ENCODE data around the gene BLOC1S5. TPM values are rescaled to one million over a fixed set of nuclear protein-coding genes. Genes with fewer than 3 reads are reported as not detected.
"Not testable (repeated sequence)": the region's sequence is repeated elsewhere in the genome, so short reads cannot be mapped to it uniquely, and the experiment has no call there.

BLOC1S5 gene
- total and polyA plus RNA-seq, 5 donors from 2014 or later = 11.3 to 31.9 (median 28.2) TPM

DNA sequence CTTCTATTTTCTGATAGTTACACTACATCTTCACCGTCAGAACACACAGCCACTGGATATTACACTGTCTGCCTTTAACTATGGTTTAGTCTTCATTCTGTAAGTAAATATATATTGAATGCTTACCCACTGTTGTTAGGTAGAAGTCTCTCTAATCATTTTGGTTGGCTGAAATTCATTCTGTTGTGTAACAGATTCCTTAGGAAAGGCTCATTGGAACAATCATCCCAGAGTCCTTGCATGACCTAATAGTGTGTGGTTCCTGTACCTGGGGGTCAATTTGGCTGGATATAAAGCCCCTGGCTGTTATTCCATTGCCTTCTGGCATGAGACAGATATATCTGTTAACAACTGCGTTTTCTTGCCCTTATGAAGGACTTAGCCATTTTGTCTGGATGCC is 9.9 kb downstream of the BLOC1S5 start:
- Mint-ChIP-seq H3K27me3 (no peaks in the 10 kb centered on the region), H3K27ac (no peak overlapping the region), H3K4me3 (no peak overlapping the region), H3K36me3 (peaks cover 25% of the 10 kb centered on the region), H3K4me1 (peaks cover 0 to 13% (median 10%) of the 10 kb centered on the region in 4 donors), H3K9me3 (no peaks in the 10 kb centered on the region)
- no peak overlapping the region for H3K27ac ChIP-seq (ENCODE audit: insufficient read depth, low read length, poor library complexity, severe bottlenecking)
- peaks cover 31% of the 10 kb centered on the region for H3K36me3 ChIP-seq (ENCODE audit: control insufficient read depth, insufficient read depth, low read length)
- ATAC-seq (ENCODE audit: low read depth in 2 of 2) (no peak), DNase-seq (no peak)
- H3K9me3 ChIP-seq (ENCODE audit: control insufficient read depth in 2 of 2, low read length in 2 of 2) = no peaks in the 10 kb centered on the region
- no peak overlapping the region for H3K4me3 ChIP-seq (ENCODE audit: low read depth, low read length)
- H3K4me1 ChIP-seq (ENCODE audit: control insufficient read depth, insufficient read depth, low read length, poor library complexity, severe bottlenecking) = no peaks in the 10 kb centered on the region
- no peaks in the 10 kb centered on the region for H3K27me3 ChIP-seq (ENCODE audit: control insufficient read depth, insufficient read depth, low read length)

DNA sequence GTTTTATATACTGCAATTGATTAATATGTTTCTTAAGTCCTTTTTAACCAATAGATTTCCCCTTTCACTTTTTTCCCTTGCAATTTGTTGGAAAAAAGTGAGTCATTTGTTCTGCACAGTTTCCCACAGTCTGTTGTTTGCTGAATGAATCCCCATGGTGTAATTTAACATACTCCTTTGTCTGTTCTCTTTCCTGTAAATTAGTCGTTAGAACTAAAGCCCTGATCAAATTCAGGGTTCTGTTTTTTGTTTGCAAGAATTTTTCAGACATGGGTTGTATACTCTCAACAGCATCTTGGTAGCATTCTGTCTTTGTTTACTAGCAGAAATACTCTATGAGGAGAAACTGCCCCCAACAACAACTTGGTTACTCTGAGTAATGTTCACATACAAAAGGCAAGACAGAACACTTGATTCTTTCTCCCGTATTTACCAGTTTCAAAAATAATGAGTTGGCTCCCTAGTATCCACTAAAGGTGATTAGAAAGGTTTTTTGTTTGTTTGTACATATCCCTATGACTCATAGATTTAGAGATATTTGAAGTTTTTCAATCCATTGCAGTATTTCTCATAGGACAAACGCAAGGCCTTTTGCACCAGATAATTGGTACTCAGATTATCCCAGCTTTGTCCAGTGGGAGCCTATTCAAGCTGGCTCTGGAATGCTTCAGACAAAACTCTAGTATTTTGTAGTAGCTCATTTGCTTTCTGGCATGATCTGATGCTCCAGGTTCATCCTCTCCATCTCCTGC is 16.5 kb downstream of the BLOC1S5 start:
- Histone ChIP-seq H3K4me3 (ENCODE audit: low read depth, low read length) (no peak overlapping the region), H3K27me3 (ENCODE audit: control insufficient read depth, insufficient read depth, low read length) (no peaks in the 10 kb centered on the region), H3K36me3 (ENCODE audit: control insufficient read depth, insufficient read depth, low read length) (peaks cover 7% of the 10 kb centered on the region), H3K4me1 (ENCODE audit: control insufficient read depth, insufficient read depth, low read length, poor library complexity, severe bottlenecking) (no peaks in the 10 kb centered on the region), H3K27ac (ENCODE audit: insufficient read depth, low read length, poor library complexity, severe bottlenecking) (no peak overlapping the region), H3K9me3 (ENCODE audit: control insufficient read depth in 2 of 2, low read length in 2 of 2) (no peaks in the 10 kb centered on the region)
- ATAC-seq (ENCODE audit: low read depth in 2 of 2) = no peak
- Mint-ChIP-seq H3K4me3 (no peak overlapping the region), H3K9me3 (peaks cover 0 to 12% (median 4%) of the 10 kb centered on the region in 7 donors), H3K27me3 (no peaks in the 10 kb centered on the region), H3K4me1 (peaks cover 7 to 18% (median 12%) of the 10 kb centered on the region in 4 donors), H3K27ac (peak overlapping the region in 1 of 3 donors; percentile 59), H3K36me3 (peaks cover 49% of the 10 kb centered on the region)
- DNase-seq = no peak

DNA sequence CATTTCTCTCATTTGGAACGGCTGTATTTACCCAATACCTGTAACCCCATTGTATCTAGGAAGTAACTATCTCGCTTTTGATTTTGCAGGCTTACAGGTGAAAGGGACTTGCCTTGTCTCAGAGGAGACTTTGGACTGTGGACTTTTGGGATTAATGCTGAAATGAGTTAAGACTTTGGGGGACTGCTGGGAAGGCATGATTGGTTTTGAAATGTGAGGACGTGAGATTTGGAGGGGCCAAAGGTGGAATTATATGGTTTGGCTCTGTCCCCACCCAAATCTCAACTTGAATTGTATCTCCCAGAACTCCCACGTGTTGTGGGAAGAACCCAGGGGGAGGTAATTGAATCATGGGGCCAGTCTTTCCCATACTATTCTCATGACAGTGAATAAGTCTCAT is 18.4 kb downstream of the BLOC1S5 start:
- DNase-seq; H3K4me3 Mint-ChIP-seq; H3K27me3 Mint-ChIP-seq; ATAC-seq (ENCODE audit: low read depth in 2 of 2); H3K27me3 ChIP-seq (ENCODE audit: control insufficient read depth, insufficient read depth, low read length); H3K27ac ChIP-seq (ENCODE audit: insufficient read depth, low read length, poor library complexity, severe bottlenecking); H3K27ac Mint-ChIP-seq; H3K4me1 ChIP-seq (ENCODE audit: control insufficient read depth, insufficient read depth, low read length, poor library complexity, severe bottlenecking); H3K9me3 ChIP-seq (ENCODE audit: control insufficient read depth in 2 of 2, low read length in 2 of 2); H3K36me3 ChIP-seq (ENCODE audit: control insufficient read depth, insufficient read depth, low read length); H3K4me3 ChIP-seq (ENCODE audit: low read depth, low read length): not testable (repeated sequence)
- peaks cover 5 to 20% (median 12%) of the 10 kb centered on the region in 4 donors for H3K4me1 Mint-ChIP-seq
- H3K9me3 Mint-ChIP-seq = peaks cover 0 to 12% (median 4%) of the 10 kb centered on the region in 7 donors
- peaks cover 52% of the 10 kb centered on the region for H3K36me3 Mint-ChIP-seq

- H3K27ac Mint-ChIP-seq = peak overlapping the region in 2 of 3 donors; percentile 2 to 51
- H3K4me1 Mint-ChIP-seq = peaks cover 2 to 34% (median 17%) of the 10 kb centered on the region in 4 donors
- ATAC-seq (ENCODE audit: low read depth in 2 of 2) = no peak
Measured at GRCh38 chr6:8043221-8043620, 21.0 kb downstream of the BLOC1S5 start.

GRCh38 chr6:8041913-8042583 is 22.1 kb downstream of the BLOC1S5 start:
- ATAC-seq (ENCODE audit: low read depth in 2 of 2) = no peak
- no peak overlapping the region for H3K27ac ChIP-seq (ENCODE audit: insufficient read depth, low read length, poor library complexity, severe bottlenecking)
- H3K4me3 ChIP-seq (ENCODE audit: low read depth, low read length) = no peak overlapping the region
- H3K36me3 ChIP-seq (ENCODE audit: control insufficient read depth, insufficient read depth, low read length) = peaks cover 25% of the 10 kb centered on the region
- H3K27me3 ChIP-seq (ENCODE audit: control insufficient read depth, insufficient read depth, low read length) = no peaks in the 10 kb centered on the region
- no peak for DNase-seq
- peaks cover 62% of the 10 kb centered on the region for H3K36me3 Mint-ChIP-seq
- no peaks in the 10 kb centered on the region for H3K4me1 ChIP-seq (ENCODE audit: control insufficient read depth, insufficient read depth, low read length, poor library complexity, severe bottlenecking)
- H3K9me3 ChIP-seq (ENCODE audit: control insufficient read depth in 2 of 2, low read length in 2 of 2) = no peaks in the 10 kb centered on the region
- no peak overlapping the region for H3K4me3 Mint-ChIP-seq
- H3K4me1 Mint-ChIP-seq = peaks cover 13 to 33% (median 25%) of the 10 kb centered on the region in 4 donors
- peaks cover 1 to 12% (median 8%) of the 10 kb centered on the region in 7 donors for H3K9me3 Mint-ChIP-seq
- no peaks in the 10 kb centered on the region for H3K27me3 Mint-ChIP-seq
- no peak overlapping the region for H3K27ac Mint-ChIP-seq

More at GRCh38 chr6:8043221-8043620, 21.0 kb downstream of the BLOC1S5 start:
- peaks cover 2 to 12% (median 8%) of the 10 kb centered on the region in 7 donors for H3K9me3 Mint-ChIP-seq
- Histone ChIP-seq H3K4me1 (ENCODE audit: control insufficient read depth, insufficient read depth, low read length, poor library complexity, severe bottlenecking) (no peaks in the 10 kb centered on the region), H3K9me3 (ENCODE audit: control insufficient read depth in 2 of 2, low read length in 2 of 2) (no peaks in the 10 kb centered on the region), H3K27ac (ENCODE audit: insufficient read depth, low read length, poor library complexity, severe bottlenecking) (no peak overlapping the region), H3K27me3 (ENCODE audit: control insufficient read depth, insufficient read depth, low read length) (no peaks in the 10 kb centered on the region), H3K36me3 (ENCODE audit: control insufficient read depth, insufficient read depth, low read length) (peaks cover 25% of the 10 kb centered on the region), H3K4me3 (ENCODE audit: low read depth, low read length) (no peak overlapping the region)
- H3K27me3 Mint-ChIP-seq = no peaks in the 10 kb centered on the region
- peaks cover 63% of the 10 kb centered on the region for H3K36me3 Mint-ChIP-seq
- no peak overlapping the region for H3K4me3 Mint-ChIP-seq
- no peak for DNase-seq

DNA sequence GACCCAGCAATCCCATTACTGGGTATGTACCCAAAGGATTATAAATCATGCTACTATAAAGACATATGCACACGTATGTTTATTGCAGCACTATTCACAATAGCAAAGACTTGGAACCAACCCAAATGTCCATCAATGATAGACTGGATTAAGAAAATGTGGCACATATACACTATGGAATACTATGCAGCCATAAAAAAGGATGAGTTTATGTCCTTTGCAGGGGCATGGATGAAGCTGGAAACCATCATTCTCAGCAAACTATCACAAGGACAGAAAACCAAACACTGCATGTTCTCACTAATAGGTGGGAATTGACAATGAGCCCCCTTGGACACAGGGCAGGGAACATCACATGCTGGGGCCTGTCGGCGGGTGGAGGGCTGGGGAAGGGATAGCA is 30.1 kb downstream of the BLOC1S5 start:
- not testable (repeated sequence) for H3K4me3 Mint-ChIP-seq, H3K27ac Mint-ChIP-seq
- peaks cover 41% of the 10 kb centered on the region for H3K36me3 Mint-ChIP-seq

DNA sequence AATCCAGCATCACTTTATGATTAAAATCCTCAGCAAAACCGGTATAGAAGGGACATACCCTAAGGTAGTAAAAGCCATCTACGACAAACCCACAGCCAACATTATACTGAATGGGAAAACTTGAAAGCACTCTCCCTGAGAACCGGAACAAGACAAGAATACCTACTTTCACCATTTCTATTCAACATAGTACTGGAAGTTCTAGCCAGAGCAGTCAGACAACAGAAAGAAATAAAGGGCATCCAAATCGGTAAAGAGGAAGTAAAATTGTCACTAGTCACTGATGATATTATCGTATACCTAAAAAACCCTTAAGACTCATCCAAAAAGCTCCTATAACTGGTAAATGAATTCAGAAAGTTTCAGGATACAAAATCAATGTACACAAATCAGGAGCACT is 33.3 kb downstream of the BLOC1S5 start:
- H3K27ac Mint-ChIP-seq = peak overlapping the region in 1 of 3 donors; percentile 62
- Histone ChIP-seq H3K4me3 (ENCODE audit: low read depth, low read length) (no peak overlapping the region), H3K27me3 (ENCODE audit: control insufficient read depth, insufficient read depth, low read length) (no peaks in the 10 kb centered on the region), H3K4me1 (ENCODE audit: control insufficient read depth, insufficient read depth, low read length, poor library complexity, severe bottlenecking) (no peaks in the 10 kb centered on the region), H3K36me3 (ENCODE audit: control insufficient read depth, insufficient read depth, low read length) (peaks cover 9% of the 10 kb centered on the region), H3K27ac (ENCODE audit: insufficient read depth, low read length, poor library complexity, severe bottlenecking) (no peak overlapping the region), H3K9me3 (ENCODE audit: control insufficient read depth in 2 of 2, low read length in 2 of 2) (no peaks in the 10 kb centered on the region)
- H3K36me3 Mint-ChIP-seq = peaks cover 35% of the 10 kb centered on the region
- DNase-seq (no peak), ATAC-seq (ENCODE audit: low read depth in 2 of 2) (no peak)
- H3K27me3 Mint-ChIP-seq = no peaks in the 10 kb centered on the region
- H3K4me1 Mint-ChIP-seq = peaks cover 27 to 49% (median 44%) of the 10 kb centered on the region in 4 donors
- H3K9me3 Mint-ChIP-seq = peaks cover 0 to 9% (median 5%) of the 10 kb centered on the region in 7 donors
- H3K4me3 Mint-ChIP-seq = no peak overlapping the region

More for the DNA sequence above, 30.1 kb downstream of the BLOC1S5 start:
- not testable (repeated sequence) for H3K4me3 ChIP-seq (ENCODE audit: low read depth, low read length); H3K27me3 Mint-ChIP-seq; H3K4me1 ChIP-seq (ENCODE audit: control insufficient read depth, insufficient read depth, low read length, poor library complexity, severe bottlenecking); ATAC-seq (ENCODE audit: low read depth in 2 of 2); H3K27me3 ChIP-seq (ENCODE audit: control insufficient read depth, insufficient read depth, low read length); H3K36me3 ChIP-seq (ENCODE audit: control insufficient read depth, insufficient read depth, low read length); DNase-seq; H3K9me3 ChIP-seq (ENCODE audit: control insufficient read depth in 2 of 2, low read length in 2 of 2); H3K27ac ChIP-seq (ENCODE audit: insufficient read depth, low read length, poor library complexity, severe bottlenecking)
- Mint-ChIP-seq H3K4me1 (peaks cover 53 to 63% (median 57%) of the 10 kb centered on the region in 4 donors), H3K9me3 (peaks cover 0 to 12% (median 6%) of the 10 kb centered on the region in 7 donors)

Measured in CD4-positive, CD25-positive, alpha-beta regulatory T cell (primary cell).